Loucy (cell line): ENCODE measurements around the gene ALDH3A2.

Experiments
- CTCF ChIP-seq: fragments of 200-600 bp; sonication (generic); conservative IDR thresholded peaks from 2 replicates; pipeline ENCODE4 v1.5.1; 2014; ENCODE audit warnings: mild to moderate bottlenecking, antibody characterized with exemption, low read length
- EZH2phosphoT487 ChIP-seq: fragments of 200-600 bp; IDR thresholded peaks from 2 replicates; pipeline ENCODE4 v1.6.1; 2018; ENCODE audit warnings: antibody characterized with exemption, mild to moderate bottlenecking, moderate library complexity, borderline replicate concordance

DNA sequence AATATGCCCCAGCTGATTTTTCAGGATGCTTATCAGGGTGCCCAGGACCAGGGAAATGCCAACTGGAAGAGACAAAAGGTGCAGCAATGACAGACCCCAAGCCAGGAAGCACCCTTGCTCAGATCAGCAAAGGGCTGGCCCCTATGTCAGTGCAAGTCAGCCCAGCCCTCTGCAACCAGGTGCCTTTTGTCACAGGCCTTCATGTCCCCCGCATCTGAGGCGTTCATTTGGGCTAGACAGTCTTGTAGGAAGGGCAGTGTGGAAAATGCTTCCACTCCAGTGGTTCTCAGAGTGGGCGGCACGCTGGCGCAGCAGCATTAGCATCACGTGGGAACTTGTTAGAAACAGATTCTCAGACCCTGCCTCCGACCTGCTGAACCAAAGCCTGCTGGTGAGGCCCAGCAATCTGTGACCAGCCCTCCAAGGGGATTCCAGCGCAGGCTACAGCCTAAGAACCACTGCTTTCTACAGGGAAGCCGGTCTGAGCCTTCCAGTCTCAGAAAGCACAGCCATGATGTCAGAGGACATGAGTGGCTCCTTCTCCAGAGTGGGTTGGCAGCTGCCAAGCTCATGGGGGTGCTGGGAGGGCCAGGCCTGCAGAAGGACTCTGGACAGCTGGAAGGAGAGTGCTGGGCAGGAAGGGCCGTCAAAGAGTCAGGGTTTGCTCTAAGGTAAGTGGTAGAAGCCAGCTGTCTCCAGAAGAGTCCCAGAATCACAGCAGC is 54.7 kb downstream of the ALDH3A2 start:
- TF ChIP-seq CTCF (no peak), EZH2phosphoT487 (no peak)
